ENCODE data around the gene CLDN24. TPM values are rescaled to one million over a fixed set of nuclear protein-coding genes. Genes with fewer than 3 reads are reported as not detected.

Gene CLDN24
- total RNA-seq, 4 donors from 2014 or later = not detected

DNA sequence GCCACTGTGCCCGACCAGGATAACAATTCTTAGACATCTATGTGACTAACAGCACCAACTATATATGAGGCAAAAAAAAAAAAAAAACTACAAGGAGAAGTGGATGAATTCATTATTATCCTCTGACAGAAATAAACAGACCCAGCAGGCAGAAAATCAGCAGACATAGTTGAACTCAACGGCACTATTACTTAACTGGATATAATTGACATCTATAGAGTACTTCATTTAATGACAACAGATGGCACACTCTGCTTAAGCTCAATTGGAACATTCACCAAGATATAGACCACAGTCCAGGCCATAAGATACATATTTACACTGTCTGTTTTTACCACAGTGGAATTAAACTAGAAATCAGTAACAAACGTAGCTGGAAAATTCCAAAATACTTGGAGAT is 15.4 kb downstream of the CLDN24 start:
- TF ChIP-seq, protein P1, sequence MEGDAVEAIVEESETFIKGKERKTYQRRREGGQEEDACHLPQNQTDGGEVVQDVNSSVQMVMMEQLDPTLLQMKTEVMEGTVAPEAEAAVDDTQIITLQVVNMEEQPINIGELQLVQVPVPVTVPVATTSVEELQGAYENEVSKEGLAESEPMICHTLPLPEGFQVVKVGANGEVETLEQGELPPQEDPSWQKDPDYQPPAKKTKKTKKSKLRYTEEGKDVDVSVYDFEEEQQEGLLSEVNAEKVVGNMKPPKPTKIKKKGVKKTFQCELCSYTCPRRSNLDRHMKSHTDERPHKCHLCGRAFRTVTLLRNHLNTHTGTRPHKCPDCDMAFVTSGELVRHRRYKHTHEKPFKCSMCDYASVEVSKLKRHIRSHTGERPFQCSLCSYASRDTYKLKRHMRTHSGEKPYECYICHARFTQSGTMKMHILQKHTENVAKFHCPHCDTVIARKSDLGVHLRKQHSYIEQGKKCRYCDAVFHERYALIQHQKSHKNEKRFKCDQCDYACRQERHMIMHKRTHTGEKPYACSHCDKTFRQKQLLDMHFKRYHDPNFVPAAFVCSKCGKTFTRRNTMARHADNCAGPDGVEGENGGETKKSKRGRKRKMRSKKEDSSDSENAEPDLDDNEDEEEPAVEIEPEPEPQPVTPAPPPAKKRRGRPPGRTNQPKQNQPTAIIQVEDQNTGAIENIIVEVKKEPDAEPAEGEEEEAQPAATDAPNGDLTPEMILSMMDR (IDR thresholded peaks at IDR 0.05 in 4 of 5, conservative IDR thresholded peaks at IDR 0.05 in 1 of 5) = no peak
- ATAC-seq = no peak
- H3K27ac ChIP-seq = no peak overlapping the region
- no peaks in the 10 kb centered on the region for H3K4me1 ChIP-seq
- no peaks in the 10 kb centered on the region for H3K36me3 ChIP-seq
- in situ Hi-C loops (cut with MboI; ENCODE audit: low sequenced_read_pairs in 4 of 4) (loop anchor here in 1 of 4 donors (25.0 kb wide), 1 partner anchor 105 kb away; no protein-coding TSS in a partner anchor), intact Hi-C loops (cut with DNase I; ENCODE audit: low total_unique reads) (no loop called here)
- DNase-seq = no peak
- H3K27me3 ChIP-seq = no peaks in the 10 kb centered on the region
- no peaks in the 10 kb centered on the region for H3K9me3 ChIP-seq
- H3K4me3 ChIP-seq = no peak overlapping the region

DNA sequence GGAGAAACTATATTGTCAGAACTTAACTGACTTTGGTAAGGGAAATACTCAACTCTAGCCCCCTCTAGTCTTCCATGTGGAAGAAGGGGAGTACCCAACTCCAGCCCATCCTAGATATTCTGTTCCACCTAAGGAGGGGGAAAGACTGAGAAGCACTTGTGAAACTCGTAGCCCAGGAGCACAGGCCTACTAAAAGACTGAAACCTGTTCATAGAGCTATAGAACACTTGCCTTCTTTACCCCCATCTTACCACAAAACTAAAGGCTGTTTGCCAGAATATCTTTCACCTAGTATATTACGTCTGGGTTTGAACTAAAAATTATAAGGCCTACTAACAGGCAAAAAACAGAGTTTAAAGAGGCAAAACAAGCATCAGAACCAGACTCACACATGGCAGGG is 17.7 kb downstream of the CLDN24 start:
- no peak for TF ChIP-seq POLR2A (IDR thresholded peaks at IDR 0.05)
- TF ChIP-seq, protein P1 (IDR thresholded peaks at IDR 0.05 in 4 of 5, conservative IDR thresholded peaks at IDR 0.05 in 1 of 5) = no peak
- no peaks in the 10 kb centered on the region for H3K36me3 ChIP-seq
- H3K27me3 ChIP-seq = no peaks in the 10 kb centered on the region
- no peaks in the 10 kb centered on the region for H3K9me3 ChIP-seq
- DNase-seq (no peak), ATAC-seq (no peak)
- H3K27ac ChIP-seq = no peak overlapping the region
- H3K4me3 ChIP-seq = no peak overlapping the region
- in situ Hi-C loops (cut with MboI; ENCODE audit: low sequenced_read_pairs in 4 of 4) (loop anchor here in 1 of 4 donors (25.0 kb wide), 1 partner anchor 108 kb away; no protein-coding TSS in a partner anchor), intact Hi-C loops (cut with DNase I; ENCODE audit: low total_unique reads) (no loop called here)
- H3K4me1 ChIP-seq = no peaks in the 10 kb centered on the region

DNA sequence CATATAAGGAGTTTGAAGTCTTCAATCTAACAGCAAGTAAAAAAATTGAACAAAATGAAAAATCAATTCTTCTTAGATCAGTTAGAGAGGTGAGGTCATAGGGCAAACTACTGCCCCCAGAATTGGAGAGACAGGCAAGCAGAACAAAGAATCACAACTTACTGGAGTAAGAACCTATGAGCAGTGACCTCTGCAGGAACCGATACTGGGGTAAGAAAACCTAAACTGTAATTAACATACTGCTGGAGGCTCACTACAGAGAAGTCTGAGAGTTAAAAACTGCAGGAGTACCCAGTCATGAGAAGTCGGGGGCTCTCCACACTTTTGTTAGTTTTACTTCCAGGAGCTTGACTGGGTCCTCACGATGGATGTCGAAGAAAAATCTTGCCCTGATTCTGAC is 18.2 kb downstream of the CLDN24 start:
- intact Hi-C loops (cut with DNase I; ENCODE audit: low total_unique reads) = no loop called here
- DNase-seq (no peak), ATAC-seq (no peak)
- Histone ChIP-seq H3K27me3 (no peaks in the 10 kb centered on the region), H3K4me1 (no peaks in the 10 kb centered on the region), H3K27ac (no peak overlapping the region), H3K4me3 (no peak overlapping the region), H3K36me3 (no peaks in the 10 kb centered on the region), H3K9me3 (no peaks in the 10 kb centered on the region)
- in situ Hi-C loops (cut with MboI; ENCODE audit: low sequenced_read_pairs in 4 of 4) = loop anchor here in 1 of 4 donors (25.0 kb wide), 1 partner anchor 108 kb away; no protein-coding TSS in a partner anchor
- TF ChIP-seq, protein P1 (IDR thresholded peaks at IDR 0.05 in 4 of 5, conservative IDR thresholded peaks at IDR 0.05 in 1 of 5) = no peak
- no peak for TF ChIP-seq POLR2A (IDR thresholded peaks at IDR 0.05)

DNA sequence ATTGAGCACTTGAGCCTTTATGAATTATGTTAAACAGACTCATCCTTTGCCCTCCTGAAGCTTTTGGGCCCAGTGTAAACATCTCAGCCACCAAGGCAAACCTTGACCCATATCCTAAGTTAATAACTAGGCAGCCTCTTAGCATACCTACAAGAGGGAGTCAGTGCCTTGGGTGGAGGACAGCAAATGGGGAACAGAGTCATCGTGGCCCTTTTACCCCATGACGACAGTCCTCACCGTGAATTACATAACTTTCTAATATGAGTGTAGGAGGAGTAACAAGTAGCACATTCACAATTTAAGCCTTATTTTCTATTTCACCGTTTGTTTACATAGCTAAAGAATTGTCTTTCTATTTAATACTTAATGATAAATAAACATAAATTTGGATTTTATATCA is 18.9 kb downstream of the CLDN24 start:
- Histone ChIP-seq H3K36me3 (no peaks in the 10 kb centered on the region), H3K9me3 (no peaks in the 10 kb centered on the region), H3K4me1 (no peaks in the 10 kb centered on the region), H3K27me3 (no peaks in the 10 kb centered on the region), H3K4me3 (no peak overlapping the region), H3K27ac (no peak overlapping the region)
- intact Hi-C loops (cut with DNase I; ENCODE audit: low total_unique reads) (no loop called here), in situ Hi-C loops (cut with MboI; ENCODE audit: low sequenced_read_pairs in 4 of 4) (loop anchor here in 1 of 4 donors (25.0 kb wide), 1 partner anchor 109 kb away; no protein-coding TSS in a partner anchor)
- TF ChIP-seq, protein P1 (IDR thresholded peaks at IDR 0.05 in 4 of 5, conservative IDR thresholded peaks at IDR 0.05 in 1 of 5) = no peak
- TF ChIP-seq POLR2A (IDR thresholded peaks at IDR 0.05) = no peak
- DNase-seq (no peak), ATAC-seq (no peak)

DNA sequence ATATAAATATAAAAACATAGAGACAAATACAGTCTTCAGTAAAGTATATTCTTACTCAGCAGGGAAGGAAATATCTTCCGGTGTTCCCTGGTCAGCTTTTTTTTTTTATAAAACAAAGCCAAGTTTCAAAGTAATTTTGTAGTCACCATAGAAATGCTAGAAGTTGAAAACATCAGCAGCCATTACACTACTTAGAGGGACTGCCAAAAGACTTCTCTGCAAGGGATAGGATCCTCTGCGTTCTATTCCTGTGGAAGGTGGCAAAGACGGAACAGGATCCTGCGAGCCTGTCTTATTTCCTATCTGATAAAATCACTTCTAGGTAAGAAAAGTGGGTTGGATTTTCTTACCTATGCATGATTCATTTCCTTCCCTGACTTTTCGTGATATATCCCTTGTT is 21.6 kb downstream of the CLDN24 start:
- DNase-seq = no peak
- intact Hi-C loops (cut with DNase I; ENCODE audit: low total_unique reads) = no loop called here
- Histone ChIP-seq H3K4me3 (no peak overlapping the region), H3K27ac (no peak overlapping the region), H3K9me3 (no peaks in the 10 kb centered on the region), H3K36me3 (no peaks in the 10 kb centered on the region), H3K27me3 (no peaks in the 10 kb centered on the region), H3K4me1 (no peaks in the 10 kb centered on the region)
- no peak for ATAC-seq
- no peak for TF ChIP-seq POLR2A (IDR thresholded peaks at IDR 0.05)
- TF ChIP-seq, protein P1 (IDR thresholded peaks at IDR 0.05 in 4 of 5, conservative IDR thresholded peaks at IDR 0.05 in 1 of 5) = no peak
- in situ Hi-C loops (cut with MboI; ENCODE audit: low sequenced_read_pairs in 4 of 4) = loop anchor here in 1 of 4 donors (25.0 kb wide), 1 partner anchor 112 kb away; no protein-coding TSS in a partner anchor

All from gastrocnemius medialis (tissue), 4 donors.